OCI-LY3 (cell line): ENCODE data around the gene KRTAP19-1.
A peak's percentile ranks its signal among the peaks of the same experiment; 100 is the strongest.

Experiments used
- H2AFZ ChIP-seq: fragments of 200-600, 300-600 bp; shearing (Covaris generic); 2 replicates; pipeline ENCODE4 v1.6.0; 2014; ENCODE audit warnings: antibody characterized with exemption, low read depth, low read length
- H3K27ac ChIP-seq: fragments of 200-600, 300-600 bp; sonication (generic); 2 replicates; pipeline ENCODE4 v1.5.1; 2014; ENCODE audit warnings: mild to moderate bottlenecking, low read length, moderate library complexity, mixed read lengths
- H3K27me3 ChIP-seq: fragments of 200-600, 300-600 bp; sonication (generic); 2 replicates; pipeline ENCODE4 v1.6.1; 2014; ENCODE audit warnings: low read depth, low read length, mixed read lengths
- H3K36me3 ChIP-seq: fragments of 200-600, 300-600 bp; sonication (generic); replicated peaks from 2 replicates; pipeline ENCODE3; 2014; ENCODE audit warnings: low read depth, low read length, mixed read lengths
- H3K4me1 ChIP-seq: fragments of 300-600, 200-600 bp; sonication (generic); 2 replicates; pipeline ENCODE4 v1.6.1; 2014; ENCODE audit warnings: low read length, mixed read lengths
- H3K4me2 ChIP-seq: fragments of 200-600, 300-600 bp; sonication (generic); 2 replicates; pipeline ENCODE4 v1.6.1; 2014; ENCODE audit warnings: low read length, mixed read lengths
- H3K4me3 ChIP-seq: fragments of 300-600, 200-600 bp; sonication (generic); 2 replicates; pipeline ENCODE4 v1.5.1; 2014; ENCODE audit warnings: antibody characterized with exemption, mild to moderate bottlenecking, low read length, moderate library complexity
- H3K79me2 ChIP-seq: fragments of 300-600, 200-600 bp; shearing (Covaris generic); 2 replicates; pipeline ENCODE4 v1.6.1; 2014; ENCODE audit warnings: mild to moderate bottlenecking, low read length, mixed read lengths
- H3K9ac ChIP-seq: fragments of 300-600, 200-600 bp; shearing (Covaris generic); 2 replicates; pipeline ENCODE4 v1.6.0; 2014; ENCODE audit warnings: mild to moderate bottlenecking, low read length, moderate library complexity
- H3K9me3 ChIP-seq: fragments of 200-600, 300-600 bp; shearing (Covaris generic); 2 replicates; pipeline ENCODE4 v1.6.1; 2014; ENCODE audit warnings: low read length, mixed read lengths; ENCODE audit not compliant: insufficient read depth
- H4K20me1 ChIP-seq: fragments of 200-600, 300-600 bp; sonication (generic); 2 replicates; pipeline ENCODE4 v1.6.1; 2016; ENCODE audit warnings: low read length, mixed read lengths; ENCODE audit not compliant: insufficient read depth
- CTCF ChIP-seq: fragments of 200-600, 300-600 bp; sonication (generic); IDR thresholded peaks from 2 replicates; pipeline ENCODE4 v1.5.1; 2014; ENCODE audit warnings: antibody characterized with exemption, low read length, low read depth
- EZH2phosphoT487 ChIP-seq: fragments of 200-600 bp; shearing (Covaris generic); IDR thresholded peaks from 2 replicates; pipeline ENCODE4 v1.6.1; 2018; ENCODE audit warnings: antibody characterized with exemption, mixed run types, low read depth

KRTAP19-1 gene

DNA sequence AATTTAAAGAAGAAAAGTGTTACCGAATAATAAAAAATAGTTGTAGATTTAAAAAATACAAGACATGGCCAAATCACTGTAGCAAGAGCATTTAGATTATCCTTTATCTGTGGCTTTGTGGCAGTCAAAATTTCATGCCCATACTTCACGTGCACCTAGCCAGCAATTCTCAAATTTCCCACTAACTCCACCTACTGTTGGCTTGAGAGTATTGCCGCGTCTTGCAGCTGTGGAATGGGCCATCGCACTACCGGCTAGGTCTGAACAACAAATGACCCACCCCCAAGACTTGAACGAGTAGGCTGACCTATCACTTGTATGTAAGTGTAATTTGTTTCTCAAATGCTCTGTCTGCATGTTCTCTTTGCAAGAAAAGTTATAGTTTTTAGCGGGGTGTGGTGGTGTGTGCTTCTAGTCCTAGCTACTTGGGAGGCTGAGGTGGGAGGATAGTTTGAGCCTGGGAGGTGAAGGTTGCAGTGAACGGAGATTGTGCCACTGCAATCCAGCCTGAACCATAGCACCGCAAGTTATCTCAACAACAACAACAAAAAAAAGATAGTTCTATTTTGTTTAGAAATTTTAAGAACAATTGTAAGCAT, 46.0 kb downstream of the KRTAP19-1 start:
- Histone ChIP-seq H3K4me3 (no peak overlapping the region), H3K4me2 (peak overlapping the region; percentile 53), H4K20me1 (no peaks in the 10 kb centered on the region), H3K9me3 (no peaks in the 10 kb centered on the region), H3K27ac (no peak overlapping the region), H3K79me2 (no peaks in the 10 kb centered on the region), H3K9ac (no peak overlapping the region), H3K27me3 (no peaks in the 10 kb centered on the region), H2AFZ (no peak overlapping the region), H3K4me1 (no peaks in the 10 kb centered on the region), H3K36me3 (no peaks in the 10 kb centered on the region)
- TF ChIP-seq CTCF (peak; percentile 57), EZH2phosphoT487 (no peak)

- Histone ChIP-seq H3K27me3 (no peaks in the 10 kb centered on the region), H3K36me3 (no peaks in the 10 kb centered on the region), H4K20me1 (no peaks in the 10 kb centered on the region), H3K79me2 (no peaks in the 10 kb centered on the region), H3K4me2 (no peak within 1 kb of the TSS), H3K4me3 (no peak within 1 kb of the TSS), H3K9ac (no peak within 1 kb of the TSS), H2AFZ (no peak within 1 kb of the TSS), H3K9me3 (no peaks in the 10 kb centered on the region), H3K27ac (no peak within 1 kb of the TSS), H3K4me1 (no peaks in the 10 kb centered on the region)
- TF ChIP-seq CTCF (no peak), EZH2phosphoT487 (no peak)
Measured at GRCh38 chr21:30430170-30430655, 50.0 kb downstream of the KRTAP19-1 start, which contains the start of gene KRTAP13-4. Gene KRTAP13-4, plus strand, starts transcription at chr21:30430220. Its CDS starts 56 bp downstream, at chr21:30430276.
